Astrocyte of the spinal cord (primary cell): Measurements from ENCODE around the gene ZBTB16.

Source experiments
- DNase-seq: peaks from one replicate; pipeline ENCODE4 v3.0.0; 2011; ENCODE audit warnings: low read depth, low spot score
- H3K4me3 ChIP-seq: 2 replicates; pipeline ENCODE4 v1.5.1; 2011; ENCODE audit warnings: low read depth, mild to moderate bottlenecking, low read length, moderate library complexity
- CTCF ChIP-seq: IDR thresholded peaks from 2 replicates; pipeline ENCODE4 v1.5.1; 2012; ENCODE audit warnings: low read depth, mild to moderate bottlenecking, low read length, inconsistent platforms
- in situ Hi-C: cut with HindIII; loops from 2 replicates; pipeline ENCODE4 v1.10.0; 2017; ENCODE audit warnings: low sequenced_read_pairs

Gene ZBTB16

GRCh38 chr11:114121138-114121537 is 61.6 kb downstream of the ZBTB16 start:
- DNase-seq: no peak
- in situ Hi-C loops: no loop called here
- TF ChIP-seq CTCF: no peak
- no peak overlapping the region for H3K4me3 ChIP-seq

GRCh38 chr11:114121804-114122504 is 62.4 kb downstream of the ZBTB16 start:
- DNase-seq: no peak
- TF ChIP-seq CTCF: no peak
- no peak overlapping the region for H3K4me3 ChIP-seq
- in situ Hi-C loops: no loop called here

- in situ Hi-C loops: no loop called here
- no peak for DNase-seq
- H3K4me3 ChIP-seq: no peak overlapping the region
- TF ChIP-seq CTCF: no peak
Measured at GRCh38 chr11:114122686-114123085, 63.2 kb downstream of the ZBTB16 start.

GRCh38 chr11:114123692-114124330 is 64.3 kb downstream of the ZBTB16 start:
- TF ChIP-seq CTCF: no peak
- no peak overlapping the region for H3K4me3 ChIP-seq
- in situ Hi-C loops: no loop called here
- DNase-seq: no peak

- in situ Hi-C loops: no loop called here
- no peak for TF ChIP-seq CTCF
- no peak for DNase-seq
- H3K4me3 ChIP-seq: no peak overlapping the region
Measured at GRCh38 chr11:114124601-114125144, 65.2 kb downstream of the ZBTB16 start.

- in situ Hi-C loops: no loop called here
- no peak for DNase-seq
- no peak overlapping the region for H3K4me3 ChIP-seq
- TF ChIP-seq CTCF: no peak
Measured at GRCh38 chr11:114125531-114125930, 66.0 kb downstream of the ZBTB16 start.
